ENCODE results near the gene LILRB4.
"Not testable (repeated sequence)": the region's sequence is repeated elsewhere in the genome, so short reads cannot be mapped to it uniquely, and the experiment has no call there.

Gene LILRB4

GRCh38 chr19:54660964-54661363, 1.8 kb upstream of the LILRB4 start:
- ATAC-seq (ENCODE audit: low read depth) (peak; percentile 45), DNase-seq (ENCODE audit: low spot score in 2 of 2) (no peak)
- H3K4me3 Mint-ChIP-seq = no peak overlapping the region
- peaks cover 18% of the 10 kb centered on the region for H3K4me1 Mint-ChIP-seq
- H3K27ac Mint-ChIP-seq = no peak overlapping the region
- peaks cover 2% of the 10 kb centered on the region for H3K9me3 Mint-ChIP-seq
- H3K36me3 Mint-ChIP-seq = no peaks in the 10 kb centered on the region
- H3K27me3 Mint-ChIP-seq = peaks cover 19% of the 10 kb centered on the region

DNA sequence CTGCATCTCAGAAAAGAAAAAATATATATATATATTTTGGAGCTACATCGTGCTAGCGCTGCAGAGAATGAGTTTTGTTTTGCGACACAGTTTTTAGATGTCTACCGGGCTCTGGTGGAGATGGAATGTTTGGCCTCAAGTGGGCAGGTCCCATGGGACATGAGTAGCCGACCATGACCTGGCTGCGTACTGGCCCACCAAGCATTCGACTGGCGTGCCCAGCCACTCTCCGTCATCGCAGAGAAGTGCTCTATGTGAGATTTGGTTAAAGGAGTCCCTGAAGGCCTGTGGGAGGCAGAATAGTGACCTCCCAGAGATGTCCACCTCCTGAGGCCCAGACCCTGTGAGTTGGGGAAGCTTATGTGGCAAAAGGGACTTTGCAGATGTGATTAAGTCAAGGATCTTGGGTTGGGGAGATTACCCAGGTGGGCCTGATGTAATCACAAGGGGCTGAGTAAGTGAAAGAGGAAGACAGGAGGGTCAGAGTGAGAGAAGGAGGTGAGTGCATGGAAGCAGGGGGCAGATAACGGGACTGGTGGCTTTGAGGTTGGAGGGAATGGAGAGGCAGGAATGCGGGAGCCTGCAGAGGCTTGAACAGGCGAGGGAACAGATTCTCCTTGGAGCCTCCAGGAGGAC, 821 bp upstream of the LILRB4 start:
- ATAC-seq (ENCODE audit: low read depth) = no peak
- Mint-ChIP-seq H3K27ac (no peak overlapping the region), H3K4me3 (peak overlapping the region; percentile 19), H3K36me3 (peaks cover 2% of the 10 kb centered on the region), H3K27me3 (peaks cover 19% of the 10 kb centered on the region), H3K4me1 (peaks cover 18% of the 10 kb centered on the region), H3K9me3 (peaks cover 2% of the 10 kb centered on the region)
- no peak for DNase-seq (ENCODE audit: low spot score in 2 of 2)

- Mint-ChIP-seq H3K27ac (no peak overlapping the region), H3K4me1 (peaks cover 16% of the 10 kb centered on the region), H3K9me3 (peaks cover 13% of the 10 kb centered on the region), H3K4me3 (no peak overlapping the region), H3K36me3 (peaks cover 2% of the 10 kb centered on the region), H3K27me3 (peaks cover 17% of the 10 kb centered on the region)
- no peak for DNase-seq (ENCODE audit: low spot score in 2 of 2)
- no peak for ATAC-seq (ENCODE audit: low read depth)
Measured at GRCh38 chr19:54665530-54665929, 2.7 kb downstream of the LILRB4 start.

DNA sequence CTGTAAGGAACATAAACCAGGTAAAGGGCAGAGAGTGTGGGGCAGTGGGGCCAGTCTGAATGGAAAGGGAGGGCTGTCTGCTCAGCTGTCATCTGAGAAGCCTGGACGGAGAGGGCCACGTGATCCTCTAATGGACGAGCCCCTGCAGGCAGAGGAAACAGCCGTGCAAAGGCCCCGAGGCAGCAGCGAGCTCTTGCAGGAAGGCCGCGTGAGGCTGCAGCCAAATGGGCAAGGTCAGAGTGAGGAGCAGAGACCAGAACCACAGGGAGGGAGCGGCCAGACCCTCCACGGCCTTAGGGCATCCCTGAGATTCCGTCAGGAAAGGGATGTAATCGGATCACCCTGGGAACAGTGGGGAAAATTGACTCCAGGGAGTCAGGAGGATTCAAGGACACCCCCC, 4.4 kb downstream of the LILRB4 start:
- peaks cover 2% of the 10 kb centered on the region for H3K36me3 Mint-ChIP-seq
- DNase-seq (ENCODE audit: low spot score in 2 of 2) = no peak
- no peak overlapping the region for H3K27ac Mint-ChIP-seq
- peaks cover 14% of the 10 kb centered on the region for H3K27me3 Mint-ChIP-seq
- no peak overlapping the region for H3K4me3 Mint-ChIP-seq
- H3K4me1 Mint-ChIP-seq = peaks cover 6% of the 10 kb centered on the region
- ATAC-seq (ENCODE audit: low read depth) = no peak
- H3K9me3 Mint-ChIP-seq = peaks cover 13% of the 10 kb centered on the region

DNA sequence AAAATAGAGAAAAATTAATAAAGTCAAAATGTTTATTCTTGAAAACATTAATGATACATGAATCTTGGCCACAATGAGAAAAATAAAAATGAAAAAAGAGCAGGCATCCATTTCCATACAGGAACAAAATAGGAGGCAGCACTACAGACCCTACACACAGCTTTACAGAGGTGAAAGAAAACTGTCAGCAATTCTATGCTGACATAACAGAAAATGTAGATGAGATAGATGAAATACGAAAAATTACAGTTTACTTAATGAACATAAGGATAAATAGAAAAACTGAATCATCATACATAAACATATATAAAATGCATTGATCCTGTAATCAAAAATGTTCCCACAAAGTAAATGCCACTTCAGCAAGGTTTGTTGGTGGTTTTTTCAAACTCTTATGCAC, 5.6 kb downstream of the LILRB4 start:
- H3K36me3 Mint-ChIP-seq = peaks cover 2% of the 10 kb centered on the region
- ATAC-seq (ENCODE audit: low read depth) = no peak
- H3K27me3 Mint-ChIP-seq = peaks cover 13% of the 10 kb centered on the region

DNA sequence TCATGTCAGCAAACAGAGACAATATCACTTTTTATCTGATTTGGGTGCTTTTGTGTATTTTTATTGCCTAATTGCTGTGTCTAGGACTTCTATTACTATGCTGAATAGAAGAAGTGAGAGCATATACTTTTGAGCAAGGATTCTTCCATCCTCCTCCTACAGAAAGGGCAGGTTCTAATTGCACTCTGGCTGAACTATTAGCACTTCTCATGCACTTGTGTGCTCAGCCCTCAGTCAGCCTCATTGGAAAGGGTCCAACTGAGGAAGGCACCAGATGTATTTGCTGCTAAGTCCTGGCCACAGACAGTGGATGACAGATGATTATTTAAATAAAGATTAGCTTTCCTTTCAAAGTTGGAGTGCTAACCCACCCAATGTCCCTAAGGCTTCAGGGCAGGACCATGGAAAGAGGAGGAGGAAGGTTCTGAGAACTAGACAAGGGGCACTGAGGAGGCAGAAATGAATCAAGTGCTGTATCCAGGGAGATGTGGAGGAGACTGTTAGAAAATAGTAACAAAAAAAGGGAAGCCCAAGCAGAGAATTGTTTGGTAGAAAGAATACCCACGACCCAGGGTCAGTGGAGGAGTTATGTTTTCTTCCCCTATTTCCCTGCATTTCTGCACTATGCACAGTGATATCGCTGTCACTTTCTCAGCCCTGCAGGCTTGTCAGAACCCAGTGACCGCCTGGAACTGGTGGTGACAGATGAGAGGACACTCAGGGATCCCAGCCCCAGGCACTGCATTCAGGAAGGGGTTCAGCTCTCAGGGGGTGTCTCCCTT, 8.0 kb downstream of the LILRB4 start:
- Mint-ChIP-seq H3K4me1 (no peaks in the 10 kb centered on the region), H3K36me3 (peaks cover 2% of the 10 kb centered on the region), H3K27me3 (peaks cover 6% of the 10 kb centered on the region), H3K27ac (no peak overlapping the region), H3K4me3 (no peak overlapping the region), H3K9me3 (peaks cover 13% of the 10 kb centered on the region)
- DNase-seq (ENCODE audit: low spot score in 2 of 2) (no peak), ATAC-seq (ENCODE audit: low read depth) (no peak)

More for the DNA sequence above, 5.6 kb downstream of the LILRB4 start:
- H3K4me1 Mint-ChIP-seq = peaks cover 2% of the 10 kb centered on the region
- no peak for DNase-seq (ENCODE audit: low spot score in 2 of 2)
- no peak overlapping the region for H3K27ac Mint-ChIP-seq
- peaks cover 13% of the 10 kb centered on the region for H3K9me3 Mint-ChIP-seq
- H3K4me3 Mint-ChIP-seq = no peak overlapping the region

- no peak overlapping the region for H3K4me3 Mint-ChIP-seq
- no peak for ATAC-seq (ENCODE audit: low read depth)
- H3K27ac Mint-ChIP-seq = no peak overlapping the region
- no peak for DNase-seq (ENCODE audit: low spot score in 2 of 2)
- H3K4me1 Mint-ChIP-seq = peaks cover 2% of the 10 kb centered on the region
- H3K36me3 Mint-ChIP-seq = no peaks in the 10 kb centered on the region
- H3K27me3 Mint-ChIP-seq = peaks cover 9% of the 10 kb centered on the region
- peaks cover 10% of the 10 kb centered on the region for H3K9me3 Mint-ChIP-seq
Measured at GRCh38 chr19:54673222-54673621, 10.4 kb downstream of the LILRB4 start.

- peaks cover 2% of the 10 kb centered on the region for H3K4me1 Mint-ChIP-seq
- peak in 1 of 2 donors; percentile 36 for DNase-seq (ENCODE audit: low spot score in 2 of 2)
- H3K9me3 Mint-ChIP-seq = peaks cover 7% of the 10 kb centered on the region
- no peaks in the 10 kb centered on the region for H3K36me3 Mint-ChIP-seq
- ATAC-seq (ENCODE audit: low read depth) = peak; percentile 24
- no peak overlapping the region for H3K4me3 Mint-ChIP-seq
- H3K27me3 Mint-ChIP-seq = peaks cover 13% of the 10 kb centered on the region
- H3K27ac Mint-ChIP-seq = no peak overlapping the region
Measured at GRCh38 chr19:54674021-54674617, 11.3 kb downstream of the LILRB4 start.

DNA sequence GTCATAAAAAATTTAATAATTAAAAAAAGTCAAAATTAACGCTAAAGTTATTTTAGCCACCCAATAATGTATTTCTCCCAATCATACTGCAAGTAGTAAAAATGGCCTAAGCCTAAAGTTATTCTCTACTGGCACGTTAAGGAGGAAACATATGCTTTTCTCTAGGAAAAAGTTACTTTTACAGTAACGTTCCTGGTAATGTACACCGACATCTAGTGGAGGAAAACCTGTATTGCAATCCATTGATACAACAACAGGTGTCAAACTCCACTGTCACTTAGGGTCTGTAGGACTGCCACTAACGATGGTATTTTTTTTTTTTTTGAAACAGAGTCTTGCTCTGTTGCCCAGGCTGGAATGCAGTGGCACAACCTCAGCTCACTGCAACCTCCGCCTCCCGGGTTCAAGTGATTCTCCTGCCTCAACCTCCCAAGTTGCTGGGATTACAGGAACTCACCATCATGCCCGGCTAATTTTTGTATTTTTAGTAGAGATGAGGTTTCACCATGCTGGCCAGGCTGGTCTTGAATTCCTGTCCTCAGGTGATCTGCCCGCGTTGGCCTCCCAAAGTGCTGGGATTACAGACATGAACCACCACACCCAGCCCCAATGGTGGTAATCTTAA, 13.5 kb downstream of the LILRB4 start:
- H3K36me3 Mint-ChIP-seq; H3K4me3 Mint-ChIP-seq; ATAC-seq (ENCODE audit: low read depth); H3K27ac Mint-ChIP-seq; H3K9me3 Mint-ChIP-seq; H3K4me1 Mint-ChIP-seq: not testable (repeated sequence)
- peak in 1 of 2 donors; percentile 37 for DNase-seq (ENCODE audit: low spot score in 2 of 2)
- H3K27me3 Mint-ChIP-seq = peaks cover 13% of the 10 kb centered on the region

DNA sequence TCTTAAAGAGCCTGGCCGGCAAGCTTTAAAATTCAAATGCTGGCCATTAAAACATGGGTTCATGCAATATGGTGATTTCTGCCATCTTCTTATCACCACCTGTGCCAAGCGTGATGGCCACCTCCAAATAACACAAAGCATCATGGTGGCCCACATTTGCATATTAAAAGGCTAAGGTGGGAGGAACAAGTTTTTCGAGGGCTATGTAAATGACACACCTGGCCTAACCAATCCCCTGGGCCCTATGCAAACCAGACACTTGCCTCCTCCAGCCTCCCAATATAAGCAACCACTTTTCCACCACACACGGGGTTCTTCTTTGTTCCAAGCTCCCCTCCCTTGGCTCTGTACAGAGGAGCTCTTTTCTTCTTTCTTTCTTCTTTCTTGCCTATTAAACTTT, 14.4 kb downstream of the LILRB4 start:
- no peaks in the 10 kb centered on the region for H3K36me3 Mint-ChIP-seq
- H3K4me1 Mint-ChIP-seq = peaks cover 2% of the 10 kb centered on the region
- H3K9me3 Mint-ChIP-seq = no peaks in the 10 kb centered on the region
- H3K4me3 Mint-ChIP-seq = no peak overlapping the region
- no peak overlapping the region for H3K27ac Mint-ChIP-seq
- H3K27me3 Mint-ChIP-seq = peaks cover 14% of the 10 kb centered on the region
- peak; percentile 42 for ATAC-seq (ENCODE audit: low read depth)
- DNase-seq (ENCODE audit: low spot score in 2 of 2) = no peak

- H3K36me3 Mint-ChIP-seq; H3K4me3 Mint-ChIP-seq; H3K4me1 Mint-ChIP-seq; DNase-seq (ENCODE audit: low spot score in 2 of 2); H3K9me3 Mint-ChIP-seq; H3K27ac Mint-ChIP-seq; ATAC-seq (ENCODE audit: low read depth): not testable (repeated sequence)
- peaks cover 22% of the 10 kb centered on the region for H3K27me3 Mint-ChIP-seq
Measured at GRCh38 chr19:54681596-54681995, 18.8 kb downstream of the LILRB4 start.

DNA sequence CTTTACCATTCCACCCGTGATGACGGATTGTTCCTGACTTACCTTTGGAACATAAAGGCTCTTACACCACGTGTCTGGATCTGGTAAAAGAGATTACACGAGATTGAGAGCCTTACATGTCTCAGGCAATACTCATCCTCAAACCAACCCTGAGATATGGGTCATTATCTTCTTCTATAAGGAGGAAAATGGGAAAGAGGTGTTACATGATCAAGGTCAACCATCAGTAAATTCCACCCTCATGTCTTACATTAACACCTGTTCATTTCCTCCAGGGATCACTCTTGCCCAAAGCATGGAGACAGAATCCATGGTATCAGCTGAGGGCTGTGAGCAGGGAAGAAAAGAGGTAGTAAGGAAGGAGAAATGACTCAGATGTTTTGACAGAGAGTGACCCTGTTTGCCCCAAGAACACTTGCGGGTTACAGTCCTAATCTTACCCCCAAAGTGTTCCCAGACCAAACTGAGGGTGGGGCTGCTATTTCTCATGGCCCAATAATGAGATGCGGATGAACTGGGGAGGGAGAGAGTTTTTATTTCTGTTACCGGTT, 19.6 kb downstream of the LILRB4 start:
- H3K36me3 Mint-ChIP-seq = no peaks in the 10 kb centered on the region
- H3K27me3 Mint-ChIP-seq = peaks cover 22% of the 10 kb centered on the region
- H3K9me3 Mint-ChIP-seq = no peaks in the 10 kb centered on the region
- H3K4me1 Mint-ChIP-seq = no peaks in the 10 kb centered on the region
- H3K27ac Mint-ChIP-seq = no peak overlapping the region
- H3K4me3 Mint-ChIP-seq = no peak overlapping the region
- DNase-seq (ENCODE audit: low spot score in 2 of 2) = no peak
- no peak for ATAC-seq (ENCODE audit: low read depth)

- Mint-ChIP-seq H3K36me3 (no peaks in the 10 kb centered on the region), H3K4me3 (no peak overlapping the region), H3K4me1 (no peaks in the 10 kb centered on the region), H3K27me3 (peaks cover 21% of the 10 kb centered on the region), H3K9me3 (no peaks in the 10 kb centered on the region), H3K27ac (no peak overlapping the region)
- ATAC-seq (ENCODE audit: low read depth) (no peak), DNase-seq (ENCODE audit: low spot score in 2 of 2) (no peak)
Measured at GRCh38 chr19:54684527-54684926, 21.7 kb downstream of the LILRB4 start.

Measured in memory B cell (primary cell).